KG1 (cell line): ENCODE data around the gene NTNG1.

Source experiments
- DNase-seq: peaks from one replicate; lab custom pipeline; 2025; lab: John Stamatoyannopoulos, UW

NTNG1 gene

DNA sequence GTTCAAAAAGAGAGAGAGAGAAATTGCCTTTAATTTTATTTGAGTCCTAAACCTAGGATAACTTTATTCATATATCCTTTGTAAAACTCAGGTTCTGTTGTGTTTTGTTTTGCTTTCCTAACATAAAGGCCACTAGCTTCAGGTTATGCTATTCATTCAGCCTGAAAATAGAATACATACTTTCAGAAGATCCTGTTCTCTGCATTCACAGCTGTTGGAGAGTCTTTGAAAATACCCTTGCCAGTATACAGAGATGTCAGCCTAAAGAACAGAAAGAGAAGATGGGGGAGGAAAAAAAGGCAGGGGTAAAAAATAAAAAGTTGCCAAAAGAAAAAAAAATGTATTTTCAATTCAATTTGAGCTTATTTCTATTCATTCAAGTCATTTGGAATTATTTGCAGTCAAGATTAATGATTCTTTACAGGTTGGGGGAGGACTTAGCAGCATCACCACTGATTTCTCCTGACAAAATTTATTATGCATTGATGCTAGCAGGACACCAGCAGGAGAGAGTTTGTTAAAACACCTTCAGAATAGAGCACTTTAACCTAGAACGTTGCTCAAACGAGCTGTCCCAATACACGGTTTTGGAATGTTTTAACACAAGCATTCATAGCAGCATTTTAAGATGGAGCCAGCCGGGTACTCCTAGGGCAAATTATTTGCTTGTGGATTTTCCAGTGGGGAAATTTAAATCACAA, 318.5 kb downstream of the NTNG1 start:
- DNase-seq: no peak

DNA sequence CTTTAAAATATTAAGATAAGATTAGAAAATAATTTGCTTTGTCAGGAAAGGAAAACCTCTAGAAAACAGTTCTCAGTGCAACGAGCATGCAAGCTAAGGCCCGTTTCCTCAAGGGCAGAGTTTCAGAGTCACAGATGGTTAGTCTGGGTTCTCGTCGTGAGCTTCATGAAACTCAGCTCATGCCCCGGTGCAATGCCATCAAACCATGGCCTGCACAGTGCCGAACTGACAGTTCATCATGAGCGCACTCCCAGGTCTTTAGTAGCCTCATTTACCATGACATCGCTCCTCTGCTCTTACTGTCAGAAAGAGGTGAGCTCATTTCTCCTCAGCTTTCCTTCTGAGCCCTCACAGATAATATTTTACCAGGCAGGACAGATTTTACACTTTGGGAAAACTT, 319.2 kb downstream of the NTNG1 start:
- no peak for DNase-seq

DNA sequence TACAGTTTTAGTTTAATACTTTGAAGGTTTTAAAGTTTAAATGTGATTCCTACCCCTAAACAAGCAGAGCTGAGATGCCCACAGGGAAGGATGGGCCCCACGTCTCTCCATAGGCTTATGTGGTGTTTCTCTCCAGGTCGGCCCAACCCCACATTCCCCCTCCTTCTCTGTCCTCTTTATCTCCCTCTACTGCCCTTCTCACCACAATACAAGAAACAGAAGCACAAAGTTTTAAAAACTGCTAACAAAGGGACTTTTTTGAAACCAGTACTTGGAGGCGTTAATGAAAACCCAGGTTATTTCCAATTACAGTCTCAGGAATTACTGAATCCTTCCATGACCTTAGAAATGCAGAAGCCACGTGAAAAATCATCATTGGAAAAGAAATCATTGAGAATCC, 324.0 kb downstream of the NTNG1 start:
- DNase-seq: no peak

DNA sequence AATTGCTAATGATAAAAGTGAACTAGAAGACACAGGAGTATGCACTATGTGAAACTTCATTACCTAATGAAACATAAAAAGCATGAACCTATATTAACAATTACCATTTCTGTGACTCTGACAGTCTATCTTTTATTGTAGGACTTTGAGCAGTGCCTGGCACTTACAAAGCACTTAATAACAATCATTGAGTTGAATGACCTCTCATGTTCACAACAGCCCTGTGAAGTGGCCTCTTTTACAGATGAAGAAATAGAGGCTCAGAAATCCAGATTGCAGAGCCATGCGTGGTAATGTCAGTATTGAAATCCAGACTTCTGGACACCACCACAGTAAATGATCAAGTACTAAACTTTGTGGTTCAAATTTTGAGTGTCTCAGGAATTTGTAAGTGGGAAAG, 326.4 kb downstream of the NTNG1 start:
- no peak for DNase-seq

DNA sequence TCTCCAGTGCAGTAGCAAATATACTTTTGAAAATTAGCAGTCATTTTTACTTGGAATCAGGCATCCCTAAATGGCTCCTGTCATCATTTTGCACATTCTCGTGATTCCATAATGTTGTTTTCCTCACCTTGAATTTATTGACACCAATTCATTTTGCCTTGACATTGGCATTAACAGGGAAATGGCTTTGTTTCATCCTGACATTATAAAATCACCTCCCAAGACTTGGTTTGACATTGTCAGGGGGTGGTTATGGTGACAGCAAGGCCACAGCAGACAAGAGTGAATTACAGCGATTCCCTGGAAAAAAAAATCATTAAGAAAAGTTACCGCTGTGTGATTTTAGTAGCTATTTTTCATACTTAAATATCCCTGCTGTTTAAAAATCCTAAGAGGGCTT, 327.0 kb downstream of the NTNG1 start:
- DNase-seq: no peak

DNA sequence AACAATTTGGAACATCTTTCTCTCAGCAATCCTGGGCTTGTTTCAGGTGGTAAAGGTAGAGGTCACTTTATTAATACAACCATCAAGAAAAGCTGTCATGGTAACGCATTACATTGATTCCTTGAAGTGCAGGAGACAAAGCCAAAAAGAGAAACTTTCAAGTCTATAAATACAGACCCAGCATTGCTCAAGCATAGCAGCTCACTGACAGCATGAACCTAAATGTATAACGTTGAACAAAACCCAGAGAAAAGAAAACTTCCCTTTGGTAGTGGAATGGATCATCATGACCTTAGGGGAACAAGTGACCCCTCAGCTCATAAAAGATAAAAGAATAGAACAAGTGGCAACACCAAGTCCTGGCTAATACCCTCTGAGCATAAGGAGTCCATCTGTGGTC, 332.2 kb downstream of the NTNG1 start:
- no peak for DNase-seq

DNA sequence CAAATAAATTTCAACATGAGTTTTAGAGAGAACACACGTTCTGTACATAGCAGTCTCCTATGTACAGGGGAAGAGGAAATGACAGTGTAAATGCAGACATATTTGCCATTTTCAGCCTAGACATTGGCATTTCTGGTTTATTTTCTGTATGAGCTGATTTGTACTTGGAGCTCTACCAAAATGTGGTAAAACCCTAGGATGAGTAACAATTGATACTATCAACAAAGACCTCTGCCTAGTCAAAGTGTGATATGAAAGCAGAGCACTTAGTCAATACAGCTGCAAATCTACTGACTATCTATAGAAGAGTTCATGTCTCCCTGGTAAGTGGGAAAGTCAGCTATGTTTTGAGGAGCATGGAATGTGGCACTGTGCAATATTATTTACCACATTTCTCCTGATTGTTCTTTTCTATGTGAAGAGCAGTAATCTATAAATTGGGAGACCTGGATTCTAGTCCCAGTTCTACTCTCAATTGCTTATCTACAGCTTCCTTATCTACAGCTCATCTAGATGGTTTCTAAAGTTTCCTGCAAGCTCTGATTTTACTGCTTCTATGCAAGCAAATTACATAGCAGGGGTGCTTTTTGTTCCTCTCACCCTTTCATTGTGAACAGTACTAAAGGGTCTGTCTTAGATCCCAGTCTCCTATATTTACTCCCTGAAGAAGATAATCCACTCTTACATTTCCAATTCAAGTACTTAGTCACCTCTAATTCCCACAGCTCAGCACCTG, 334.2 kb downstream of the NTNG1 start:
- no peak for DNase-seq

DNA sequence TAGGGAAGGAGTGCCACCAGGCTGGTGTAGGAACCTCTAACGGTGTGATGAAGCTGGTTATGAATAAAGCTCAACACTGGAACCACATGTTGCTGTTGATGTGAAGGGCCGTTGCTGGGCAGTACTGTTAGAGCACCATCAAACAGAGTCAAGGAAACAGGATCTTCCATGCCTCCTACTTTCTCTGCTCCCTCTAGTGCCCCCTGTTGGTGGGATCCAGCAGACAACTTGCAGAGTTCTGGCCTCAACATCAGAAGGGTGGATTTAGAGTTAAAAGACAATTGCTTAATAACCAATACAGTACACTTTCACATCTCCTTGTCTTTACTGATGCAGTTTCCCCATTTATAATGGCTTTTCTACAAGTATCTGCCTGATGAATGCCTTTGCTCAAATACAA, 336.4 kb downstream of the NTNG1 start:
- no peak for DNase-seq

DNA sequence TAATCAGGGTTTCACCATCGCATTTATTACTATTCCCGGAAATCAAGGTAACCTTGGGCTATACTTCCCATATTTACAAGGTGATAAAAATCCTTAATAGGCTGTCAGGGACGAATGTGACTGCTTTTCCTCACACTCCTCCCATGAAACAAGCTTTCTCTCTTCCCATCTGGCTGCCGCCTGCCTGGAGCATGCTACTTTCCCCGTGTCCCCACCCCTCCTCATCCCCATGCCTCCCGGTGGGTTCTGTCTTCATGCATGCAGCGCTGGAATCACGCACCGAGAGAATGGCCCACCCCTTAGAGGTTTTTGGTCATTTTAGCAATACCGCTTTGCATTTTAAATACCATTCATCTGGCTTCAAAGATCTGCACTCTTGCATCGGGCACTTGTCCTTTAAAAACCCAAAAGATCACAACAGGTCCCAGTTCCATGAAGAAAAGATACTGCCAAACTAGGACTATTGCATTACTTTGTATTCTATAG, 339.1 kb downstream of the NTNG1 start:
- DNase-seq: no peak

DNA sequence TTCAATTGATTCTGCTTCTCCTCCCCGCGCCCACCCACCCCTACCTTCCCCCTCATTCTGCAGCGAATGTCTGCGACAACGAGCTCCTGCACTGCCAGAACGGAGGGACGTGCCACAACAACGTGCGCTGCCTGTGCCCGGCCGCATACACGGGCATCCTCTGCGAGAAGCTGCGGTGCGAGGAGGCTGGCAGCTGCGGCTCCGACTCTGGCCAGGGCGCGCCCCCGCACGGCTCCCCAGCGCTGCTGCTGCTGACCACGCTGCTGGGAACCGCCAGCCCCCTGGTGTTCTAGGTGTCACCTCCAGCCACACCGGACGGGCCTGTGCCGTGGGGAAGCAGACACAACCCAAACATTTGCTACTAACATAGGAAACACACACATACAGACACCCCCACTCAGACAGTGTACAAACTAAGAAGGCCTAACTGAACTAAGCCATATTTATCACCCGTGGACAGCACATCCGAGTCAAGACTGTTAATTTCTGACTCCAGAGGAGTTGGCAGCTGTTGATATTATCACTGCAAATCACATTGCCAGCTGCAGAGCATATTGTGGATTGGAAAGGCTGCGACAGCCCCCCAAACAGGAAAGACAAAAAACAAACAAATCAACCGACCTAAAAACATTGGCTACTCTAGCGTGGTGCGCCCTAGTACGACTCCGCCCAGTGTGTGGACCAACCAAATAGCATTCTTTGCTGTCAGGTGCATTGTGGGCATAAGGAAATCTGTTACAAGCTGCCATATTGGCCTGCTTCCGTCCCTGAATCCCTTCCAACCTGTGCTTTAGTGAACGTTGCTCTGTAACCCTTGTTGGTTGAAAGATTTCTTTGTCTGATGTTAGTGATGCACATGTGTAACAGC, 339.9 kb downstream of the NTNG1 start:
- DNase-seq: no peak

DNA sequence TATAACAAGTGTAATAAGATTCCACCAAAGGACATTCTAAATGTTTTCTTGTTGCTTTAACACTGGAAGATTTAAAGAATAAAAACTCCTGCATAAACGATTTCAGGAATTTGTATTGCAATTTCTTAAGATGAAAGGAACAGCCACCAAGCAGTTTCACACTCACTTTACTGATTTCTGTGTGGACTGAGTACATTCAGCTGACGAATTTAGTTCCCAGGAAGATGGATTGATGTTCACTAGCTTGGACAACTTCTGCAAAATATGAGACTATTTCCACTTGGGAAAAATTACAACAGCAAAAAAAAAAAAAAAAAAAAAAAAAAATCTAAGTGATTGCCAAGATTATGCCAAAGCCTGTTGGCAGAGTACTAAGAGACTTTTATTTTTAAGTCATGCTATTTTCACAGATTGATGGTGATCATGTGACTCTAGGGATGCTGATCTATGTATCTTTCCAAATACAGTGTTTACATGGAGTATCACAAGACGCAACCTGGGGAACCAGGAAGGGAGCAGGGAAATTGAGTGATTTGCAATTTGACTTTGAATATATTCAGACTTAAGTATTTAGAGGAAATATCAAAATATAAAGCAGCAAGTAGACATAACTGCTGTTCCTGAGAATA, 341.0 kb downstream of the NTNG1 start:
- no peak for DNase-seq

DNA sequence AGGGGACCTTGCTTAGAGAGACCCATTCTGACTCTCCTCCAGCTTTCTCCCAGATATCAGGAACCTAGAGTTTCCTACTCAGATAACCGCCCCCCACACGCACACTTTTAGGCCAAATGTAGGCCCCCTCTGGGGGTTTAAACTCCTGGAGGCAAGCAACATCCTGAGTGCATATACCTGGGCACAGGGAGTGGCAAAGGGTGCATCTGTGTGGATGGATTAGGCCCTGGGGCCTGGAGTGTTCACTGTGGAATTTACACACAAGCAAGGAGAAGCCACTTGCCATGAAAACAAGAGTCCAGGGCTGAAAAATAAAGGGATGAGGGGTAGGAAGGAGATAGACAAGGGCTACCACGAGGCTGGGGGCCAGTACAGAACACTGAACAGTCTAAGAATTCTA, 343.1 kb downstream of the NTNG1 start:
- DNase-seq: no peak

DNA sequence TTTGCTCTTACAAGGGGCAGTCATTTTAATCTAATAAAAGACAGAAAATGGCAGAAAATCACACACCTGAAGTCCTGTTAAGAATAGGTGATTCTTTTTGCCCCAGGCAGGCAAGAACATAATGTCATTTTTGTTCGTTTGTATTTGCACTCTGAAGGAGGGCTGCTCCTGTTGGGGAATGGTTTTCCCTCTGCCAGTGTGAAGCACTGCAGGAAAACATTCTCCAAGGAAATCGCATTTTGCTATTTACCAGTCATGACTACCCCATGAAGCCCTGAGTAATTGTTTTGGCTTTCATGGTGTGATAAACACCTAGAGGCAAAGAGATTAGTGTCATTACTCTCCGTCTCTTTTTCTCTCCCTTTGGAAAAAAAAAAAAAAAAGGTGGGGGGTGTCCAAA, 345.5 kb downstream of the NTNG1 start:
- DNase-seq: no peak

DNA sequence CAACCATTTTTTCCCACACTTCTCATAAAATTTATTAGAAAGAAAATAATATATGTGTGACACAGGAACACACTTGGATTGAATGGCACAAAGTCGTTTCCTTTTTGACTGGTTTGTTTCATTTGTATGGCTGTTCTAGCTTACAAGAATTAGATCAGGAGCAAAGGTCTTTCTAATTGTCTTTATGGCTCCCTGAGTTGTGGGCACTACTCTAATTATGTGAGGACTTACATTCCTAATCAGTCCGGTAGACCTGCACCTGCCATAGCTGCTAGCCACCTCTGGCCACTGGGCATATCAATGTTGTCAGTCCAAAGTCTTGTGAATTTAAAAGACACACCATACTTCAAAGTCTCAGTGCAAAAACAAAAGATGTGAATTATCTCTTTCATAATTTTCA, 346.7 kb downstream of the NTNG1 start:
- DNase-seq: no peak

DNA sequence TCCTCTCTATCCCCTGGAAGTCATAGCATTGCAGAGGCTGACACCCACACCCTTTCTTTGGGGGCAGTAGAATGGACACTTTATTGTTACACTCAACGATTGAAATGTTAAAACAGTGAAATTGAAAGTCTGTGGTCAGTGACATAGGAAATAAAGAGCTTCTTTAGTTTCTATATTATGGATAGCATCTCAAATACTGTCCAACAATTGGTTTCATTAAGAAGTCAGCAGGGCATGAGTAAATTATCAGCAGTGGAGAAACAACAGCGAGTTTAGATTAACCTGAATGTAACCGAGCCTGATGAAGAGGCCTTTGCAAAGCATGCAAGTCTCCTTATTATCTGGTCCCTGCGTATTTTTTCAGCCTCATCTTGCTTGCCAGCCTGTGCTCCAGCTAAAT, 350.7 kb downstream of the NTNG1 start:
- no peak for DNase-seq

DNA sequence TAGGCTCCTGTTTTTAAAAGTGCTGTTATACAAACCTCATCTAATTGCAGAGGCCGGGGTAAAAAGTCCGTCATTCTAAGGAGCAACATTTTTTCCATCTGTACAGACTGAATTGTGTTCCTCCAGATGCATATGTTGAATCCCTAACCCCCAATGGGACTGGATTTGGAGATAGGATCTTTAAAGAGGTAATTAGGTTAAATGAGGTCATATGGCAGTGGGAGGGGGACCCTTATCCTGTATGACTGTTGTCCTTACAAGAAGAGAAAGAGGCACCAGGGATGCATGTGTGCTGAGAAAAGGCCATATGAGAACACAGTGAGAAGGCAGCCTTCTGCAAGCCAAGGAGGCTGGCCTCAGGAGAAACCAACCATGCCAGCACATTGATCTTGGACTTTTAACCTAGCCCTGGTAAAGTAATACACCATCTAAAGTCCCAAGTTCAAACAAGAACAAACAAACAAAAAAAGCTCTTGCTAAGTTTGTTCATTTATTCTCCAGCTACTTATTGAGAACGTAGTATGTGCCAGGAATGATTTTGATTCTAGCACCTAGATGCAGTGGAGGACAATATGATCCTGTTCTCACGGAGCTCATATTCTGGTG, 352.4 kb downstream of the NTNG1 start:
- no peak for DNase-seq

DNA sequence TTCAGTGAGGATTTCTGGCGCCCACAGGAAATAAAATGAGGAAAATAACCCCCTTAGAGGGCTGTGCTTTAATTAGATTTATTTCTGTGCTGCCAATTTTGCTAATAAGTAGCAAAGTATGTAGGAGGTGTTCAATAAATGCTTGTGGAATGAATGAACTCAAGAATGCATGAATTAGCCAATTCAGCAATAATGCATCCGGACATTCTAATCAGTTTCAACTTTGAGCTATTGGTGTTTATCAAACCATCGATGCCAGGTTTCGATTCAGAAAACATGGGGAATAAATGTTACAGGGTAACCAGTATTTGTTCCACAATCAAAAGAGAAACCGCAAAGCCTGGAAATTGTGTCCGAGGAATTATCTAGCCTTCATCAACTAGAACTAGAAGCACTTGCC, 353.2 kb downstream of the NTNG1 start:
- no peak for DNase-seq

DNA sequence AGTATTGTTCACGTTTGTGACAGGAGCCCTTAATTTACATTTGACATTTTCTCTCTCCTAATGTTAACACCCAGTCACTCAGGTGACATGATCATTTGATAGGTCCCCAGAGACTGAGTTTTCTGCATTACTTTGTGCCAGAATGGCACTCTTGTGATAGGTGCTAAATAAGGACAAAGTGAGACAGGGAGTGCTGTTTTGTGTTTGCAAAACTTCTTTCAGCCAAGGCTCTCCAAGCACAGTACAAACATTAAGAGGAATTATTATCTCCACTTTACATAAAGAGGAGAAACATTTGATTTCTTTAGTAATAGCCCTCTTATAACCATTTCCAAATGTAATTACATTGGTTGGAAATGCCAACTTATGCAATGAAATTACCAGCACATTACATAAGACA, 355.2 kb downstream of the NTNG1 start:
- no peak for DNase-seq

DNA sequence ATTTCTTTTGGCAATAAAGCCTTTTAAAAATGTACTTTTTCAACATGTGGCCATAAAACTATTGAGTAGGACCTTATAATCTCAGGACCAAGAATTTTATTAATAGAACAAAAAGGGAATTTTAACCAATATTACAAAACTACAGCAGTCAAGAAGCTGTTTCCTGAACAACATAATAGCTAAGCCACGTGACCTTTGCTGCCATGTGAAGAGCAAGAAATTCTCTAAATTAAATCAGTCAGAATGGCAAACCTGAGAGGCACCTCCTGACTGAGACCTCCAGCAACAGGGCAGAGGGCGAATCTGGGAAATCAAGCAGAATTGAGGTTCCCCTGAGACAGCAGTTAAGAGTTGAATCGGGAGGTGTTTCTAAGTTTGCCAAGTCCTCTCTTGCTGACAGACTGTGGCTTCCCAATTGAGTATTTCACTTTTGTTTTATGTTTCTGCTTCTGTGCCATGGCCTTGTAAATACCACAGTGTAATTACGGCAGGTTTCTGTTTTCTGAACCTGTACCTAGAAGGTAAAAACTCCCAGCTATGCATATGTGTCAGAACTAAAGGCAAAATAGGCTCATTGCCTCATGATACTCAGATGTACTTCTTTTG, 358.4 kb downstream of the NTNG1 start:
- no peak for DNase-seq

DNA sequence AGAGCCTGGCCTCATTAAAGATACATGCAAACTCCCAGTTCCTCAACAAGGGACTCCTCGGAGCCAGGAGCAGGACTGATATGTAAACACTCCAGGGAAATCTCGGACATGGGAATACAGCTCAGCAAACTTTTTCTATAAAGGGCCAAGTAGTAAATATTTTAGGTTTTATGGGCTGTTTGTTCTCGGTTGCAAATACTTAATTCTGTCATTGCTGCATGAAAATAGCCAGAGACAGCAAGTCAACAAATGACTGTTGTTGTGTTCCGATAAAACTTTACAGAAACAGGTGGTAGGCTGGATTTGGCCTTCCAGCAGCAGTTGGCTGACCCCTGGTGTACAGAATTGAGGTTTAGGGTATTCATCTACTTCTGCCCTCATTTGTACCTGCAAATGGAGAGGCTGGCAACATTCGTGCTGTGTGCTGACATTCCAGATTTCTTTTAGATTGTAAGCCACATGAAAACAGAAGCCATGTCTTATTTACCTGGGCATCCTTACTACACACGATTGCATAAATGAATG, 360.3 kb downstream of the NTNG1 start:
- DNase-seq: no peak

DNA sequence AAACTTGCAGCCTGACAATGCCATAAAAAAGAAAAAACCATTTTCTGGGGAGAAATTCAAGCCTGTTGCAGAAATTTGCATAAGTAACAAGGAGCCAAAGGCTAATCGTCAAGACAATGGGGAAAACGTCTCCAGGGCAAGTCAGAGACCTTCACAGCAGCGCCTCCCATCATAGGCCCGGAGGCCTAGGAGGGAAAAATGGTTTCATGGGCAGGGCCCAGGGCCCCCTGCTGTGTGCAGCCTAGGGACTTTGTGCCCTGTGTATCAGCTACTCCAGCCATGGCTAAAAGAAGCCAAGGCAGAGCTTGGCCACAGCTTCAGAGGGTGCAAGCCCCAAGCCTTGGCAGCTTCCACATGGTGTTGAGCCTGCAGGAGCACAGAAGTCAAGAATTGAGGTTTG, 369.5 kb downstream of the NTNG1 start:
- no peak for DNase-seq
